Peyer's patch (tissue), 4 donors: ENCODE data around the gene TRPM3. TPM values are rescaled to one million over a fixed set of nuclear protein-coding genes. Genes with fewer than 3 reads are reported as not detected.

ENCODE experiments used
- DNase-seq, 3 donors: peaks; one replicate each; pipeline ENCODE4 v3.0.0-alpha.2; 2017 to 2019
- H3K27ac ChIP-seq, 4 donors: fragments of 200-600 bp; sonication (generic); one replicate each; pipeline ENCODE4 v1.5.1; 2016 to 2019
- H3K27me3 ChIP-seq, 2 donors: fragments of 200-600 bp; sonication (generic); one replicate each; pipeline ENCODE4 v1.5.1; 2019
- H3K36me3 ChIP-seq, 3 donors: fragments of 200-600 bp; sonication (generic); one replicate each; pipeline ENCODE4 v1.5.1; 2016 to 2019
- H3K4me1 ChIP-seq, 4 donors: fragments of 200-600 bp; sonication (generic); one replicate each; pipeline ENCODE4 v1.5.1; 2016 to 2019
- H3K4me3 ChIP-seq, 4 donors: fragments of 200-600 bp; sonication (generic); 1 replicate in 3 of 4; 2 replicates in 1 of 4; pipeline ENCODE4 v1.5.1; 2016 to 2019; ENCODE audit warnings: mild to moderate bottlenecking in 1 of 4
- H3K9me3 ChIP-seq, 4 donors: fragments of 200-600 bp; sonication (generic); one replicate each; pipeline ENCODE4 v1.5.1; 2016 to 2019; ENCODE audit warnings: mild to moderate bottlenecking in 1 of 4
- CTCF ChIP-seq, 6 experiments: fragments of 450-650 bp in 4 of 6; fragments of 200-600 bp in 2 of 6; sonication (generic) in 1 of 6; IDR thresholded peaks; one replicate each; pipeline ENCODE4 v1.5.1; 2017 to 2019; ENCODE audit warnings: antibody characterized with exemption in 6 of 6, mild to moderate bottlenecking in 3 of 6, moderate library complexity in 1 of 6
- POLR2A ChIP-seq, 2 donors: fragments of 450-650 bp; IDR thresholded peaks; one replicate each; pipeline ENCODE4 v1.5.1; 2017; ENCODE audit warnings: antibody characterized with exemption in 2 of 2, mild to moderate bottlenecking in 2 of 2, moderate library complexity in 2 of 2
- total RNA-seq, 4 donors: library from RNA; depleted of rRNA; stranded (reverse); fragments of >200 nt; gene quantifications; one replicate each; pipeline ENCODE4 v1.1.0, GENCODE V29; 2016

The TRPM3 gene
- total RNA-seq, 4 donors from 2014 or later: 0.28 to 0.80 TPM; not detected in 2

- DNase-seq: no peak
- no peaks in the 10 kb centered on the region for H3K9me3 ChIP-seq
- no peaks in the 10 kb centered on the region for H3K27me3 ChIP-seq
- no peak overlapping the region for H3K4me3 ChIP-seq
- TF ChIP-seq POLR2A (IDR thresholded peaks at IDR 0.05) (no peak), CTCF (IDR thresholded peaks at IDR 0.05) (no peak)
- no peak overlapping the region for H3K27ac ChIP-seq
- H3K36me3 ChIP-seq: no peaks in the 10 kb centered on the region
- H3K4me1 ChIP-seq: no peaks in the 10 kb centered on the region
These were observed 570.0 kb downstream of the TRPM3 start for GRCh38 chr9:70551396-70551795.

- no peak for TF ChIP-seq POLR2A (IDR thresholded peaks at IDR 0.05)
- TF ChIP-seq CTCF (IDR thresholded peaks at IDR 0.05): no peak
- DNase-seq: no peak
- H3K36me3 ChIP-seq: no peaks in the 10 kb centered on the region
- H3K9me3 ChIP-seq: no peaks in the 10 kb centered on the region
- no peaks in the 10 kb centered on the region for H3K27me3 ChIP-seq
- no peak overlapping the region for H3K27ac ChIP-seq
- no peaks in the 10 kb centered on the region for H3K4me1 ChIP-seq
- no peak overlapping the region for H3K4me3 ChIP-seq
These were observed 571.5 kb downstream of the TRPM3 start for GRCh38 chr9:70549926-70550325.

- no peaks in the 10 kb centered on the region for H3K9me3 ChIP-seq
- no peak for TF ChIP-seq CTCF (IDR thresholded peaks at IDR 0.05)
- no peak for TF ChIP-seq POLR2A (IDR thresholded peaks at IDR 0.05)
- DNase-seq: no peak
- no peaks in the 10 kb centered on the region for H3K36me3 ChIP-seq
- H3K4me1 ChIP-seq: no peaks in the 10 kb centered on the region
- no peaks in the 10 kb centered on the region for H3K27me3 ChIP-seq
- H3K27ac ChIP-seq: no peak overlapping the region
- H3K4me3 ChIP-seq: no peak overlapping the region
These were observed 579.0 kb downstream of the TRPM3 start for GRCh38 chr9:70542311-70542931.

- Histone ChIP-seq H3K4me3 (no peak overlapping the region), H3K9me3 (no peaks in the 10 kb centered on the region), H3K36me3 (no peaks in the 10 kb centered on the region), H3K4me1 (no peaks in the 10 kb centered on the region), H3K27ac (no peak overlapping the region), H3K27me3 (no peaks in the 10 kb centered on the region)
- DNase-seq: no peak
- TF ChIP-seq CTCF (IDR thresholded peaks at IDR 0.05) (no peak), POLR2A (IDR thresholded peaks at IDR 0.05) (no peak)
These were observed 581.4 kb downstream of the TRPM3 start for GRCh38 chr9:70540016-70540415.

- H3K36me3 ChIP-seq: no peaks in the 10 kb centered on the region
- H3K4me1 ChIP-seq: no peaks in the 10 kb centered on the region
- H3K27me3 ChIP-seq: no peaks in the 10 kb centered on the region
- TF ChIP-seq POLR2A (IDR thresholded peaks at IDR 0.05) (no peak), CTCF (IDR thresholded peaks at IDR 0.05) (no peak)
- no peaks in the 10 kb centered on the region for H3K9me3 ChIP-seq
- DNase-seq: no peak
- H3K4me3 ChIP-seq: no peak overlapping the region
- H3K27ac ChIP-seq: no peak overlapping the region
These were observed 581.9 kb downstream of the TRPM3 start for GRCh38 chr9:70539526-70539925.

GRCh38 chr9:70539001-70539400, 582.4 kb downstream of the TRPM3 start:
- no peaks in the 10 kb centered on the region for H3K27me3 ChIP-seq
- H3K36me3 ChIP-seq: no peaks in the 10 kb centered on the region
- H3K4me1 ChIP-seq: no peaks in the 10 kb centered on the region
- DNase-seq: no peak
- no peak overlapping the region for H3K4me3 ChIP-seq
- no peak overlapping the region for H3K27ac ChIP-seq
- TF ChIP-seq POLR2A (IDR thresholded peaks at IDR 0.05): no peak
- H3K9me3 ChIP-seq: no peaks in the 10 kb centered on the region
